A204.1 (cell line): ENCODE measurements around the gene ELSPBP1.
"Not testable (repeated sequence)": the region's sequence is repeated elsewhere in the genome, so short reads cannot be mapped to it uniquely, and the experiment has no call there.

Experiments
- FAIRE-seq: peaks from 2 replicates; lab custom pipeline; 2012; peaks lifted over from hg19 to GRCh38; lab: Jason Lieb, UNC

Gene ELSPBP1

DNA sequence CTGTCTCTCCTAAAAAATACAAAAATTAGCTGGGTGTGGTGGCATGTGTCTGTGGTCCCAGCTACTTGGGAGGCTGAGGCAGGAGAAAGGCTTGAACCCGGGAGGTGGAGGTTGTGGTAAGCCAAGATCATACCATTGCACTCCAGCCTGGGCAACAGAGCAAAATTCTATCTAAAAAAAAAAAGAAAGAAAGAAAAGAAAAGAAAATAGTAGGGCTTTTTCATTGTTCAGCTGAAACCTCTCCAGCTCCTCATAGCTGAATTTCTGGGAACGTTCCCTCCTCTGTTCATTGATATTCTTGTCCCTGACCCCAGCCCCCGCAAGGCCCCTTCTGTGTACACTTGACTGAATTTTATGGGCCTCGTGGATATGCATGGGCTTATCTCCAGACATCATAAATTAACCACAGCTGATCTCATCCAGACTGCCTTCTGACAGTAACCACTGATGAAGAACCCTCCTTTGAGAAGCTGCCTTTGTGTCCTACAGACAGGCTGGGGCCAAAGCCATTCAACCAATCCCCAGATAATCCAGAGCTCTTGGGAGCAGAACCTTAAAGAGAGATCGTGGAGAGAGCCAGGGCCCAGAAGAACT, at the start of gene ELSPBP1:
ELSPBP1 (plus strand) TSS at position 424 of the 594 bp plus-strand sequence. CDS start 14,036 bp downstream, outside the sequence.
- FAIRE-seq: no peak

DNA sequence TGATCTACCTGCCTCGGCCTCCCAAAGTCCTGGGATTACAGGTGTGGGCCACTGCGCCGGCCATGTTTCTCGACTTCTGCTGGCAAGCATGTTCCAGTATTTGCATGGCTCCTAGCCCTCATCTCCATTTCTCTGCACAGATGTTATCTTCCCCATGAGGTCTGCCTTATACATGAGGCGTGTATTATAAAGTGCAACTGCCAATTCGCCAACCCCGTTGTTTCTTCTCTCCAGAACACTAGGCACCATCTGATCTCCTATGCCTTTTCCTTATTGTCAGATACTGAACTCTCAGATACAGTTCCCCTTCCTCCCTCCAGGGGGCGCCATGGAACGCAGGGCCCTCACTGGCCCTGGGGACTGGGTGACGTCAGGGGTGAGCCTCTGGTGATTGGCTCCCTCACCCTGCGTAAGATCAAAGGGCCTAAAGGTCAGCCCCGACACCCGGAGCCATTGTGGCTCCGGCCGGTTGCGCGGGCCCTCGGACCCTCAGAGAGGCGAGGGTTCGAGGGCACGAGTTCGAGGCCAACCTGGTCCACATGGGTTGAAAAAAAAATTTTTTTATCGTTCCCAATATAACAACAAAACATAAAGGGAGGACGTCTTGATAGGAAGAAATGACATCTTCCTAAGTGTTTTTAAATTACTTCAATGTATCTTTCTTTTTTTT, 44.4 kb upstream of the ELSPBP1 start:
- FAIRE-seq: not testable (repeated sequence)

DNA sequence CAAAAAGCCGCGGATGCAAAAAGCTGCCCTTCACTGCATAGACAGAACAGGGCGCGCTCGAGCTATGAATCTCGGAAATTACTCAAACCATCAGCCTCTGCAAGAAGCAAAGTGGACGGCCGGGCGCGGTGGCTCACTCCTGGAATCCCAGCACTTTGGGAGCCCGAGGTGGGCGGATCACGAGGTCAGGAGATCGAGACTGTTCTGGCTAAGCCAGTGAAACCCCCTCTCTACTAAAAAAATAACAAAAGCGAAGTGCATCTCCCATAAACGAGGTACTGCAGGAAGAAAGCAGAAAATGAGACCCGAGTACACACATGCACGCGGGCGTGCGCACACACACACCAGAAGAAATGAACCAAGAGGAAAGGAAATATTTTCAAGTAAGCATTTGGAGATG, 42.3 kb upstream of the ELSPBP1 start:
- not testable (repeated sequence) for FAIRE-seq

DNA sequence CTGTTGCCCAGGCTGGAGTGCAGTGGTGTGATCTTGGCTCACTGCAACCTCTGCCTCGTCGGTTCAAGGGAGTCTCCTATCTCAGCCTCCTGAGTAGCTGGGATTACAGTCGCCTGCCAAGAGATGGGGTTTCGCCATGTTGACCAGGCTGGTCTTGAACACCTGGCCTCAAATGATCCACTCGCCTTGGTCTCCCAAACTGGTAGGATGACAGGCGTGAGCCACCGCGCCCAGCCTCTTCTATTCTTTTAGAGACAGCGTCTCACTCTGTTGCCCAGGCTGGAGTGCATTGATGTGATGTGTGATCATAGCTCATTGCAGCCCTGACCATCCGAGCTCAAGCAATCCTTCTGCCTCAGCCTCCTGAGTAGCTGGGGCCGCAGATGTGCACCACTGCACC, 38.5 kb upstream of the ELSPBP1 start:
- FAIRE-seq: not testable (repeated sequence)

DNA sequence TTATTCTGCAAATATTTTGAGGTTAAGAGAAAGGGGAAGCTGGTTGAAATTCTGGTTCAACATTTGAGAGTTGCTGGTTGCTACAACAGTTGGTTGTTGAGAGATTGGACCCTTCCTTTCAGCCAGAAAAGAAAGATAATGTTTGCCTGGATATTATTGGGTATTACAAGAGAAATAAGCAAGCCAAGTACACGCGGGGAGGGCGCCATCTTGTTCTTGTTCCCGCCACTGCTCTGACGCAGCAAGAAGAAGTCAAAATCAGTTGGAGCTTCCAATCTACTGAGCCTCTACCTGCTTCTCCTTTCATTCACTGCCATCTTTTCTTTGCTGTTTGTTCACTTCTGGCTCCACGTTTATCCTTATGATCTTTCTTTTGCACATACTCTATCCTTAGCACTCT, 20.9 kb upstream of the ELSPBP1 start:
- no peak for FAIRE-seq

DNA sequence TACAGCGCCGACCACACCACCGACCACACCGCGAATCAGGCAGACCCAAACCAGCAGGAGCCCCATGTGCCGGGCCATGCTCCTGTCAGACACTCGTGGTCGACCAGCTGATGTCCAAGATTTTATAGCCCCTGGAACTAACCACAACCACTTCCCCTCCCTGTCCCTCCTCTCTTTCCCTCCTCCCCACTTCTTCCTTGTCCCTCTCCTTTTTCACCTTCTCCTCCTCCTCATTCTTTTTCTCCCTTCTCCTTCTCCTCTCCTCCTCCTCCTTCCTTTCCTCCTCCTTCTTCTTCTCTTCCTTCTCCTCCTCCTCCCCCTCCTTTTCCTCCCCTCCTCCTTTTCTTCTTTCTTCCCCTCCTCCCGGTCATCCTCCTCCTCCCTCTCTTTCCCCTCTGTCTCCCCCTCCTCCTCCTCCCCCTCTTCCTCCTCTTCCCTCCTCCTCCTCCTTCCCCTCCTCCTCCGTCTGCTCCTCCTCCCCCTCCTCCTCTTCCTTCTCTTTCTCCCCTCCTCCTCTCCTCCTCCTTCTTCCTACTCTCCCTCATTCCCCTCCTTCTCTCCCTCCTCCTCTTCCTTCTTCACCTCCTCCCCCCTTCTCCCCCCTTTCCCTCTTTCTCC, 3.1 kb upstream of the ELSPBP1 start:
- FAIRE-seq: no peak

DNA sequence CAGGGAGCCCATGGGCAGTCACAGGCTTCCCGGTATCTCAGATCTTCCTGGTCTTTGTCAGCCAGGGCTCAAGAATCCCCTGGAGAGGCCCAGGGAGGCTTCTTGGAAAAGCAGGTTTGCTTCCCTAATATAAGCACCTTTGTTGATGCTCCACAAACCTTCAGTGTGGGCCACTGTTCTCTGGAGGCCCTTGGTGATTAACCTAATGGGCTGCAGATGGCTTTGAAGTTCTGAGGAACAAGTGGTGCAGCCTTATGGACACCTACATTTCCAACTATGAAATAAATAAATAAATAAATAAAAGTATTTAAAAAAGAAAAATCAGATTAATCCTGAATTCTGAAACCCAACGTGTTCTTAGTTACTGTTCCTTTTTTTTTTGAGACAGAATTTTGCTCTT, 2.4 kb upstream of the ELSPBP1 start, which contains the start of gene BSPH1:
BSPH1 (minus strand) TSS at position 101 of the 400 bp plus-strand sequence; CDS start at position 12, 89 bp downstream.
- FAIRE-seq: no peak

DNA sequence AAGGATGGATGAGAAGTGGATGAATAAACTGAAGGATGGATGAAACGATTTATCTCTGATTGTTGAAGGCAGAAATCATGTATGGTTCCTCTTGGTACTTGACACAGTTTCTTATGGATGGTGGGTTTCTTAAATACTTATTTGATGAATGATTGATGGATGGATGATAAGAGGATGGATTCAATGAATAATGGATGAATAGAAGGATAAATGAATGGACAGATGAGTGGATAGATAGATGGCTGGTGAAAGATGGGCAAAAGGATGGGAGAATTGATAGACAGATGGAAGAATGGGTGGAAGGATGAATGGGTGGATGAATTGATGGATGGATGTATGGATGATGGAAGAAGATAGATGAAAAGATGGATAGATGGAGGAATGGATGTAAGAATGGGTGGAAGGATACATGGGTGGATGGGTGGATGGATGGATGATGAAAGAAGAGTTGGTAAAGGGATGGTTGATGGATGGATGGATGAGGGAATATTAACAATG, 1.8 kb downstream of the ELSPBP1 start:
- no peak for FAIRE-seq

DNA sequence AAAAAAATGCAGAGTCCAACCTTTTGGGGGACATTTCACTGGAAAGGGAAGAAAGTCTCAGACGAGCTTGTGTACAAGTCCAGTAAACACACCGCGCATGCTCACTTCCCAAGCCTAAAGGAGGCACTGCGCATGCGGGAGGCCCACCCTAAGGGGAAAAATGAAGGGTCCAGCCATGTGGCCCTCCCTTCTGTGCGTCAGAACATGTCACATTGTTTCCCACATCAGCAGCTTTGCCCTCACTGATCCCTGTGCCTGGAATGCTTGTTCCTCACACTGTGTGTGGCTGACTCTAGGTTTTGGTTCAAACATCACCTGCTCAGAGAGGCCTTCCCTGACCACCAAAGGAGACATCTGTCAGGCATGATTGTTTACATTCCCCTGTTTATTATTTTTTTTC, 4.4 kb downstream of the ELSPBP1 start:
- FAIRE-seq: no peak

DNA sequence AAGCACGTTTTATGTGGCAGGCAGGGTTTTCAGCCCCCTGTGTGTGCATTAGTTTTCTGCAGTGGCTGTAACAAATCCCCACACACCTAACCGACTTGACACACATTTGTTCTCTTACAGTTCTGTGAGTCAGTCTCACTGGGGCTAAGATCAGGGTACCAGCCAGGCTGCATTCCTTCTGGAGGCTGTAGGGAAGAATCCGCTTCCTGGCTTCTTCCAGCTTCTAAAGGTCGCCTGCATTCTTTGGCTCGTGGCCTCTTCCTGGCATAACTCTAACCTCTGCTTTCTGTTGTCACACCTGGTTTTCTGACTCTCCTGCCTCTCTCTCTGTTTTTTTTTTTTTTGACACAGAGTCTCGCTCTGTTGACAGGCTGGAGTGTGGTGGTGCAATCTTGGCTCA, 6.4 kb downstream of the ELSPBP1 start:
- no peak for FAIRE-seq

DNA sequence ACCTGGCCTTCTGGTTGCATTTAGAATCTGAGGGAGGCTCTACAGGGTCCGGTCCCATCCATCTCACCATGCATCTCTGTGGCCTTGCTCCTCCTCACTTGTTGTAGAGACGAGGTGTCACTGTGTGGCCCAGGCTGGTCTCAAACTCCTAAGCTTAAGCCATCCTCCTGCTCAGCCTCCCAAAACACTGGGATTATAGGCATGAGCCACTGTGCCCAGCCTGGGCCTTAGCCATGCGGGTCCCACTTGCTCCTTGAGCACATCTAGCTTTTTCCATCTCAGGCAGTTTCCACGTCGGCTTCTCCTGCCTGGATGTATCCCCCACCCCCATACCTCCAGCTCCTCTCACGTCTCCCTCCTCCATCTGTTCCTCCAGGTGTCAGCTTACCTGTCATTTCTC, 9.8 kb downstream of the ELSPBP1 start:
- no peak for FAIRE-seq

DNA sequence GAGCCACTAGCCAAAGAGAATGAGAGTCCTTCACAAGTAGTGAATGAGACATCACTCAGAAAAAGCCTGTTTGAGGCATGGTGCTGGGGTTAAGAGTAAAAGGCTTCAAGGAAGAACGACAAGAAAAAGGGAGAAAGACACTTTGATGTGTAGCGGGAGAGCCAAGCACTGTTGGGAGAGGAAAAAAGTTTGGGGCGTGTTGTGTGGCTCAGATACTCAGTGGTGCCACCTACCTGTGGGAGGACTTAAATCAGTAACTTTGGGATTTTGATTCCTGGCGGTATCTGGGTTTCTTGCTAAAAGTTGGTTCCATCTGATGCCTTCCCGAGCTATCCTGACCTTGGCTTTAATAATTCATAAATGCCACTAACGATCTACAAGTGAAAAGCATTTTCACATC, 12.3 kb downstream of the ELSPBP1 start:
- FAIRE-seq: no peak

DNA sequence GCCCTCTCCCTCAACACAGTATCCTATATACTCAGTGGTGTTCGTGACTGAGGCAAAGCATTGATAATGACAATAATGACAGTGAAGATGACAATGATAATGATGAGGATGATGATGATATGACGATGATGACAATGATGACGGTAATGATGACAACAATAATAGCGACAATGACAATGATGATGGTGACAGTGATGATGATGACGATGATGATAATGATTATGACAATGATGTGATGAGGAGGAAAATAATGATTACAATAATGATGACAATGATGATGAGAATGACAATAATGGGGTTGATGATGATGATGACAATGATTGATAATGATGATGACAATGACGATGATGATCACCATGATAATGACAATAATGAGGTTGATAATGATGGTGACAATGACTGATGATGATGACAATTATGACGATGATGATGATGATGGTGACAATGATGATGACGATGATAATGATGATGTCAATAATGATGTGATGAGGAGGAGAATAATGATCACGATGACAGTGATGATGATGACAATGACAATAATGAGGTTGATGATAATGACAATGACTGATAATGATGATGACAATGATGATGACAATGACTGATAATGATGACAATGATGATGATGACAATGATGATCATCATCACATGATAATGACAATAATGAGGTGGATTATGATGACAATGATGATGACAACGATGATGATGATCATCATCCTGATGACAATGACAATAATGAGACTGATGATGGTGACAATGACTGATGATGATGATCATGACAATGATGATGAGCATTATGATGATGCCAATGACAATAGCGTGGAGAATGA, 16.7 kb downstream of the ELSPBP1 start:
- no peak for FAIRE-seq

DNA sequence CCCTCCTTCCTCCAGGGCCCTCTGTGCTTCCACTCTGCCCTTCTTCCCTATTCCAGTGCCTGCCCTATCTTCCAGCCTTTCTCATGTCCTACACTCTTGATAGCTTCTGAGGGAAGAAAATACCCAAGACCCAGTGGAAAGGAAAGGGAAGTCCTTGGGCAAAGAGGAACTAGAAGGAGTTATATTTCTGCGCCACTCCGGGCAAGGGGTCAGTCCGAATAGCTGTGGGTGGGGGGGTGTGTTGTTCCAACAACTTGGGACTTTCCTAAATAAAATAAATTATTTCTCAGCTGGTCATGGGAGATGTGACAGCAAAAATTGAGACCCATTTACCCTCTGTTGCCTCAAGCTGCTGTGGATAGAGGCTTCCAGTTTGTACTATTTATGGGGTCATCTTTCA, 26.3 kb downstream of the ELSPBP1 start:
- FAIRE-seq: no peak

DNA sequence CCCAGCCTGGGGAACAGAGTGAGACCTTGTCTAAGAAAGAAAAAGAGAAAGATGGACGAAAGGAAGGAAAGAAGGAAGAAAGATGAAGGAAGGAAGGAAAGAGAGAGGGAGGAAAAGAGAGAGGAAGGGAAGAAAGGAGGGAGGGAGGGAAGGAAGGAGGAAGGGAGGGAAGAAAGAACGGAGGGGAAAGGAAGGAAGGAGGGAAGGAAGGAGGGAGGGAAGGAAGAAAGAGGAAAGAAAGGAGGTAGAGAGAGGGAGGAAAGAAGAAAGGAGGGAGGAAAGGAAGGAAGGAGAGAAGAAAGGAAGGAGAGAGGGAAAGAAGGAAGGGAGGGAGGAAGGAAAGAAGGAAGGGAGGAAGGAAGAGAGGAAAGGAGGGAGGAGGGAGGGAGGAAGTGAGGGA, 28.6 kb downstream of the ELSPBP1 start:
- FAIRE-seq: no peak

DNA sequence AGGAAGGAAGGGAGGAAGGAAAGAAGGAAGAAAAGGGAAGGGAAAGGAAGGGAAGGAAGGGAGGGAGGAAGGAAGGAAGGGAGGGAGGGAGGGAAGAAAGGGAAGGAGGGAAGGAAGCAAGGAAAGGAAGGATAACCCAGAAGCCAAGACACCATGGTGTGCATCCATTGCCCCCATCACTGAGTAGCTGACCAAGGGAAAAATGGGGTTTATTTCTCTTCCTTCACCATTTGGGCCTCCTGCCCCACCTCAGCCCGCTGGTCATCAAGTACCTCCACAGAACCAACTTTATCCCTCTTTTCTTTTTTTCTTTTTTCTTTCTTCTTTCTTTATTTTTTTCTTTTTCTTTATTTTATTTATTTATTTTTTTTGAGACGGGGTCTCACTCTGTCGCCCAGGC, 29.1 kb downstream of the ELSPBP1 start:
- FAIRE-seq: no peak

DNA sequence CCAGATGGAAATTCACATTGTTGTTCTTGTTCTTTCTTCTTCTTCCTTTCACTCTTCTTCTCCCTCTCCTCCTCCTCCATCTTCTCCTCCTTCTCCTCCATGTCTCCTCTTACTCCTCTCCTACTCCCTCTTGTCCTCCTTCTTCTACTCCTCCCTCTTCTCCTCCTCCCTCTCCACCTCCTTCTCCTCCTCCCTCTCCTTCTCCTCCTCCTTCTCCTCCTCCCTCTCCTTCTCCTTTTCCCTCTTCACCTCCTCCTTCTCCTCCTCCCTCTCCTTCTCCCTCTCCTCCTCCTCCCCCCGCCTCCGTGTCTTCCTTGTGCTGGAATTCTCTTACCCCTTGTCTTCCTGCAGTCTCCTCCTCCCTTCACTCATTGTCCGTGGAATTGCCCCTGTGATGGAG, 31.0 kb downstream of the ELSPBP1 start:
- FAIRE-seq: no peak

DNA sequence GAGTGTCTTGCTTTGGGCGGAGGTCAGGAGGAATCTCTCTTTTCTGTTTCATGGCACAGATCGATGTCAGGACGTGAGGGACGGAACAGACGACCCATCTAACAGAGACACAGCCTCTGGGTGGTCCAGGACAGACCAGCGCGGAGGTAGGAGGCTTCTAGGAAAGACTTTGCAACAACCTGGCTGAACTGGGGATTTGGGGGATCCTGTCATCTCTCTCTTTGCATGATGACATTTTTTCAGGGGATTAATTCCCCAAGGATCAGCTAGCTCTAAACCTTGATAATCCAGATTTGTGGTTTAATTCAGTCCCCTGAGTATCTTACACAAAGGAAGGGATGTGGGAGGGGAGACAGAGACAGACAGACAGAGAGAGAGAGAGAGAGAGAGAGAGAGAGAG, 35.0 kb downstream of the ELSPBP1 start:
- no peak for FAIRE-seq

DNA sequence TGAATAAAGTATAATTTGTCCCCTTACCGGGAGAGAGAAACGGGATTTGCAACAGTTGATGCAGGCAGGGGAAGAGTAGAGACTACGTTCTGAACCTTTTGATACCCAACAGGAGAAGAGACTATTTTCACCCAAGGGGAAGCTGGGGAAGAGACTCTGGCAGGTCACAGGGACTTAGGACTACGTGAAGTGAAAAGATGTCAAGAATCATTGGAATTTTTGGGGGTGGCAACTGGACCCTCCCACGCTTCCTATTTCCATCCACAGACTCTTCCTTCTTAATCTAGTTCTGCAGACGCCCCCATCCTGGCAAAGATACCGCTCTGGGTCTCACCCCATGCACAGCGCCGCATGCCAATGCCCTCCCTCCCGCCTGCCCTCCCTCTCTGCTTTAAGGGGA, 35.6 kb downstream of the ELSPBP1 start:
- FAIRE-seq: no peak

DNA sequence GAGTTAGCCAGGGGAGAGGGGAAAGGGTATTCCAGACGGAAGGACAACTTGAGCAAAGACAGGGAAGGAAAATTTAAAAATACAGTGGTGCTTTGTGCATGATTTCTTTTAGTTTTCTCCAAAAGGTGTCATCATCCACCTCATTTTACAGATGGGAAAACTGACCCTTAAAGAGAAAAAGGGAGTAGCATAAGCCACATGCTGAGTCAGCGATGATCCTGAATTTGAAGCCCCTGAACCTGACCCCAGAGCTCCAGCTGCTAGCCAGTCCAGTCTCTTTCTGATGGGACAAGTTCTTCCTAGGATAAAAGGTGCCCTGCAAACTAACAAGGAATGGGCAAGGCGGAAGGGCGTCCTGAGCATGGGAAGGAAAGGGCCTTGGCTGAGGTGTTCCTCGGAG, 39.2 kb downstream of the ELSPBP1 start:
- no peak for FAIRE-seq

DNA sequence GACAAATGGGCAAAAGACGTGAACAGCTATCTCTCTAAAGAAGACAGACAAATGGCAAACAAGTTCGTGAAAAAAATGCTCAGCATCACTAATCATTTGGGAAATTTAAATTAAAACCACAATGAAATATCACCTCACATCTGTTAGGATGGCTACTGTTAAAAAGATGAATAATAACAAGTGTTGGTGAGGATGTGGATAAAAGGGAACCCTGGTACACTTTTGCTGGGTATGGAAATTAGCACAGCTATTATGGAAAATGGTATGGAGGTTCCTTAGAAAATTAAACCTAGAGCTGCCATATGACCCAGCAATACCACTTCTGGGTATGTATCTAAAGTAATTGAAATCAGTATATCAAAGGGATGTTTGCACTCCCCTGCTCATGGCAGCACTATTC, 42.3 kb downstream of the ELSPBP1 start:
- no peak for FAIRE-seq

DNA sequence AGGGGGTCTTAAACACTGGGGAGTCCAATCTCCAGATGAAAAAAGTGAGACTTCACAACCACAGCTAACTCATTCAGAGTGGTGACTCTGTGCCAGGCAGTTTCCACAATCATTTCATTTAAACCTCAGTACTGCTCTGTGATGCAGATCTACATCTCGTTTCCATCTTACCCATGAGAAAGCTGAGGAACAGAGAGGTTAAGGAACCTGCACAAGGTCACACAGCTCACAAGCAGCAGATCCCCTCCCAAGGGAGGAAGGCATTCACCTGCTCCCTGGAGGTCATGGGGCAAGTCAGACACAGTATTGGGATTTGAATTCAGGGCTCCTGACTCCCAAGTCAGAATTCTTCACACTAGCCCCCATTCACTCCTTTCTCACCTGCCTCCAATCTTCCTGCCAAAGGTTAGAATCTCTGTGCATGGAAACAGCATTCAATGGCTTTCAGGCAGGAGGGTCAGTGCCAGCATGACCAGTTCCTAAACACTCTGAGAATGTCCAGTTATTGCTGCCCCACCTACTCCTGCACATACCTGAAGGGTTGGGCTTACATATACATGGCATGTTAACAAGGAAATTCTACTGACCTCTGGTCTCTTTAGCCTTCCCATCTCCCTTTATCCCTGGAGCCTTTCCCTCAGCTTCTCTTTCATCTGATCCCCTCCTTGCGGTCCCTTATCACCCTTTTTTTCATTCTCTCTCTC, 47.6 kb downstream of the ELSPBP1 start:
- FAIRE-seq: no peak
